ENCODE results near the gene CYBA.

DNA sequence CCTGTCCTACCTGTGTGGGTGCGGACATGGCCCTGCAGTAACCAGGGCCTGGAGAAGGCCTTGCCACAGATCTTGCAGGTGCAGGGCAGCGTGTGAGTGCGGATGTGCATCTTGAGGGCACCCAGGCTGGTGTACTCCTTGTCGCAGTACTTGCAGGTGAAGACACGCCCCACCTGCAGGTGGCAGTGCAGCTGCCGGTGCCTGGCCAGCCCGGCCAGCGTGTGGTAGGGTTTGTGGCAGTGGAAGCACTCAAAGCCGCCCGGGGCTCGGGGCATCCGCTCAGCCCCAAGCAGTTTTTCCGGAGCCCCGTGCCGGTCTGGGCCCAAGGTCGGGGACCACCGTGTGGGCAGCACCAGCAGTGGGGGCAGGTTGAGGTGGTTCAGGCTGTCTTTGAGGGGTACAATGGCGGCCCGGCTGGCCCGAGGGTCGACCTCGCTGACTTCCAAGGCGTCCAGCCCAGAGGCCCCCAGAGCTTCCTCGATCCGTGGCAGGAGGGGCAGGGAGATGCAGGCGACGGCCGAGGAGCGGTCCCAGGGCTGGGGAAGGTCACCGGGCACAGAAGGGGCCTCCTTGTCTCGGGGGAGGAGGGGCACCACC, 30.3 kb upstream of the CYBA start:
- TF ChIP-seq, protein P1, sequence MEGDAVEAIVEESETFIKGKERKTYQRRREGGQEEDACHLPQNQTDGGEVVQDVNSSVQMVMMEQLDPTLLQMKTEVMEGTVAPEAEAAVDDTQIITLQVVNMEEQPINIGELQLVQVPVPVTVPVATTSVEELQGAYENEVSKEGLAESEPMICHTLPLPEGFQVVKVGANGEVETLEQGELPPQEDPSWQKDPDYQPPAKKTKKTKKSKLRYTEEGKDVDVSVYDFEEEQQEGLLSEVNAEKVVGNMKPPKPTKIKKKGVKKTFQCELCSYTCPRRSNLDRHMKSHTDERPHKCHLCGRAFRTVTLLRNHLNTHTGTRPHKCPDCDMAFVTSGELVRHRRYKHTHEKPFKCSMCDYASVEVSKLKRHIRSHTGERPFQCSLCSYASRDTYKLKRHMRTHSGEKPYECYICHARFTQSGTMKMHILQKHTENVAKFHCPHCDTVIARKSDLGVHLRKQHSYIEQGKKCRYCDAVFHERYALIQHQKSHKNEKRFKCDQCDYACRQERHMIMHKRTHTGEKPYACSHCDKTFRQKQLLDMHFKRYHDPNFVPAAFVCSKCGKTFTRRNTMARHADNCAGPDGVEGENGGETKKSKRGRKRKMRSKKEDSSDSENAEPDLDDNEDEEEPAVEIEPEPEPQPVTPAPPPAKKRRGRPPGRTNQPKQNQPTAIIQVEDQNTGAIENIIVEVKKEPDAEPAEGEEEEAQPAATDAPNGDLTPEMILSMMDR (IDR thresholded peaks at IDR 0.05), result peak; percentile 62
- no peak for TF ChIP-seq EZH2 (IDR thresholded peaks at IDR 0.05; ENCODE audit: borderline replicate concordance, insufficient read depth, low read depth, low read length, poor library complexity, severe bottlenecking)
